Measurements from ENCODE around the gene CCDC120. TPM values are rescaled to one million over a fixed set of nuclear protein-coding genes. Genes with fewer than 3 reads are reported as not detected.

Gene CCDC120
- total and polyA plus RNA-seq, 2 donors from 2014 or later: 5.2 to 13.7 TPM

DNA sequence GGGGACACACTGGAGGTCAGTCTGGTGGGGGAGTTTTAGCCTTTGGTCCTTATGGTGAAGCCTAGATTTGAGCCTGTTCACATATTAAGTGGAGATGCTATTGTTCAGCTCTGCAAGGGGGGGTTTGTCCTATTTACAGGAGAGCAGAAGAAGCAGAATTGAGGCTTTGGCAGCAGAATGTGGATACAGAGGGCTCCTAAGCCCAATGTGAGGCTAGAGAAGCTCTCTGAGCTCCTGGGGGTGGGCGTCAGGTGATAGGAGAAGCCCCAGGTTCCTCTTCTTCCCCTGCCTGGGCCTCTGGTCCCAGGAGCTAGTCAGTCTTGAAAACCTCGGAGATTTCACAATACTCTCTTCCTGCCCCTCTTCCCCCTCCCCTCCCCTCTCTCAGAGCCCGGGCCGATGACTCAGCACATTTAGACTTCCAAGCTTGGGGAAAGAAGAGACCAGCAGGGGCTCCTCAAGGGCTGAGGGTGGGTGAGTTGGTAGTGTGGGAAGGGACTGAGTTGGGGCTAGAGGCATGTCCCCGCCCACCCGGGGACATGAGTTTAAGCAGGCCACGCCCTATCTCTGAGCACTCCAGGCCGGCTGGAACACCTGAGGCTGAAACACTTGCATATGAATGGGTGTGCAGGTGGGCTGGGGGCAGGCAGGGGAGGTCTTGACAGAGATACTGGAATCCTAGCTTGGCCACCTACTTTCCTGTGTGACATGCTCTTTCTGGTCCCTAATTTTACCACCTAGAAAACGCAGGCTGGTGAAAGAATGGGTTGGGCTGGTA is 19.0 kb upstream of the CCDC120 start:
- peak; percentile 35 for FAIRE-seq
- peak; percentile 68 to 92 (median 77) for DNase-seq
- Histone ChIP-seq H3K9me3 (ENCODE audit: control insufficient read depth in 2 of 3, insufficient read depth in 1 of 3, low read length in 3 of 3) (no peaks in the 10 kb centered on the region), H3K4me1 (ENCODE audit: control insufficient read depth in 2 of 3, insufficient read depth in 2 of 3, low read depth in 1 of 3, low read length in 3 of 3) (peaks cover 0 to 8% (median 0%) of the 10 kb centered on the region in 3 donors), H3K36me3 (ENCODE audit: control insufficient read depth in 2 of 3, insufficient read depth in 3 of 3, low read length in 3 of 3) (peaks cover 2 to 7% (median 5%) of the 10 kb centered on the region in 3 donors), H3K9ac (ENCODE audit: low read length in 3 of 3) (peak overlapping the region in 1 of 3 donors; percentile 34), H3K4me3 (ENCODE audit: low read length in 3 of 3) (peak overlapping the region in 2 of 3 donors; percentile 25 to 38), H3K27me3 (ENCODE audit: control insufficient read depth, insufficient read depth, low read length) (no peaks in the 10 kb centered on the region), H3K27ac (ENCODE audit: low read depth in 2 of 2, low read length in 2 of 2) (peak overlapping the region; percentile 74 to 86)
- intact Hi-C loops (cut with DNase I): no loop called here
- TF ChIP-seq, protein P1, sequence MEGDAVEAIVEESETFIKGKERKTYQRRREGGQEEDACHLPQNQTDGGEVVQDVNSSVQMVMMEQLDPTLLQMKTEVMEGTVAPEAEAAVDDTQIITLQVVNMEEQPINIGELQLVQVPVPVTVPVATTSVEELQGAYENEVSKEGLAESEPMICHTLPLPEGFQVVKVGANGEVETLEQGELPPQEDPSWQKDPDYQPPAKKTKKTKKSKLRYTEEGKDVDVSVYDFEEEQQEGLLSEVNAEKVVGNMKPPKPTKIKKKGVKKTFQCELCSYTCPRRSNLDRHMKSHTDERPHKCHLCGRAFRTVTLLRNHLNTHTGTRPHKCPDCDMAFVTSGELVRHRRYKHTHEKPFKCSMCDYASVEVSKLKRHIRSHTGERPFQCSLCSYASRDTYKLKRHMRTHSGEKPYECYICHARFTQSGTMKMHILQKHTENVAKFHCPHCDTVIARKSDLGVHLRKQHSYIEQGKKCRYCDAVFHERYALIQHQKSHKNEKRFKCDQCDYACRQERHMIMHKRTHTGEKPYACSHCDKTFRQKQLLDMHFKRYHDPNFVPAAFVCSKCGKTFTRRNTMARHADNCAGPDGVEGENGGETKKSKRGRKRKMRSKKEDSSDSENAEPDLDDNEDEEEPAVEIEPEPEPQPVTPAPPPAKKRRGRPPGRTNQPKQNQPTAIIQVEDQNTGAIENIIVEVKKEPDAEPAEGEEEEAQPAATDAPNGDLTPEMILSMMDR (IDR thresholded peaks at IDR 0.05; ENCODE audit: borderline replicate concordance, extremely low read depth, insufficient read depth): no peak

DNA sequence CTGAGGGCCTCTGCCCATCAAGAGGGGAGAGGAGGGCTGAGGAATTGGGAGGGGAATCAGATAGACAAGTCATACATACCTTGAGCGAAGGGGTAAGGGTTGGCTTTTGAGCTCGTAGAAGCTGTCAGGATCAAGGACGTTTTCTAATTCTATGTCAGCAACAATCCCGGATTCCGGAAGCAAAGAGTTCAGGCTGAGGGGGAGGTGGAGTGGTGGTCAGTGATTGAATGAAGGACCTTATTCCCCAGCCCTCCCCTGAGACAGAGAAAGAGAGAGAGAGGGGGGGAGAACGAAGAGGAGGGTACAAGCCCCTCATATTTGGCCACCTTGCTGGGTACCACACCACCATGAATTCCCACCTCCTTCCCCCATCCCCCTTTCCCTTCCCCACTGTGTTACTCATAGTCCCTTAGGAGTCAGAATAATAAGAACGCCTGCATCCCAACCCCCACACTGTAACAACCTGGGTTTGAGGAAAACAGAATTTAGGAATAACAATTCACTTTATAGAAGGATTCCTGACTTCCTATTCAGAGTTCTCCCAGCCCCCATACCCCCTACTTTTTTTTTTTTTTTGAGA is 18.3 kb upstream of the CCDC120 start:
- intact Hi-C loops (cut with DNase I): no loop called here
- TF ChIP-seq, protein P1 (IDR thresholded peaks at IDR 0.05; ENCODE audit: borderline replicate concordance, extremely low read depth, insufficient read depth): no peak
- H3K9me3 ChIP-seq (ENCODE audit: control insufficient read depth in 2 of 3, insufficient read depth in 1 of 3, low read length in 3 of 3): no peaks in the 10 kb centered on the region
- peaks cover 0 to 8% (median 0%) of the 10 kb centered on the region in 3 donors for H3K4me1 ChIP-seq (ENCODE audit: control insufficient read depth in 2 of 3, insufficient read depth in 2 of 3, low read depth in 1 of 3, low read length in 3 of 3)
- peaks cover 2 to 7% (median 5%) of the 10 kb centered on the region in 3 donors for H3K36me3 ChIP-seq (ENCODE audit: control insufficient read depth in 2 of 3, insufficient read depth in 3 of 3, low read length in 3 of 3)
- no peaks in the 10 kb centered on the region for H3K27me3 ChIP-seq (ENCODE audit: control insufficient read depth, insufficient read depth, low read length)
- H3K9ac ChIP-seq (ENCODE audit: low read length in 3 of 3): peak overlapping the region in 2 of 3 donors; percentile 16 to 19
- peak overlapping the region; percentile 74 to 84 for H3K27ac ChIP-seq (ENCODE audit: low read depth in 2 of 2, low read length in 2 of 2)
- H3K4me3 ChIP-seq (ENCODE audit: low read length in 3 of 3): peak overlapping the region in 2 of 3 donors; percentile 25 to 38
- DNase-seq (no peak), FAIRE-seq (no peak)

DNA sequence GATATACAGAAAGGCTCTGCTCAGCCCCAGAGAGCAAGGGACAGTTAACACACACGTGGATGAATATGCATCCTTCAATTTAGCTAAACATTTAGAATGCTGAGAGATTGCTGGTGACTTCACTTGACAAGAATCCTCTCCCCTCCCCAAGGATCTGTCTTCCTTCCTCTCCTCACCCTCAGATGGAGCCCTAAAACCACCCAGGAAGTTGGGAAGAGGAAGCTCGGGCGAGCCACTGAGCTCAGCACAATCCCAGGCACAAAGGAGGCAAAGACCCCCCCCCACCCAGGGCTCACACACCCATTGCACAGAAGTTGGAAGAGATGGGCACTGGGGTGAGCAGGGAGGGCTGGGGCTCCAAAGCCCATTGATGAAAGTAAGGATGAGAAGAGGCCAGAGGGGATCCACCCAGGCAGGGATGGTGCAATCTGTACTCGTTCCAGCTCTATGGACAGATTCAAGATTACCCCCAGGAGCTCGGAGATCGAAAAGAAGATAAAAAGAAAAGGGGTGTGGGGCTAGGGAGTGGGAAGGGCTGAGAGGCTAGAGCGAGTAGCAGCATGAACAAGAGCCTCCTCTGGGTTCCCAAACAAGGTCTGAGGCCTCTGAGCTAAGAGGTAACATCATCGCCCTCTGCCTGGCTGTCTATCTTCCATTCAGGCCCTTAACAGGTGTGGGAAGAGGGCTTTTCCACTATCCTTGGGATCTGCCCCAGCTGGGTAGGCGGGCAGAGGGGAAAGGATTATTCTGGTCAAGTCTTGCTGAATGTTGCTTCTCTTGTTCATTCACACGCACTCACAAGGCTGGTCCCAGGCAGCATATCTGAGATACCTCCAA is 16.8 kb upstream of the CCDC120 start:
- intact Hi-C loops (cut with DNase I): no loop called here
- FAIRE-seq: no peak

More for the DNA sequence above, 16.8 kb upstream of the CCDC120 start:
- Histone ChIP-seq H3K27ac (ENCODE audit: low read depth in 2 of 2, low read length in 2 of 2) (peak overlapping the region; percentile 94 to 97), H3K4me3 (ENCODE audit: low read length in 3 of 3) (peak overlapping the region; percentile 64 to 86 (median 81)), H3K36me3 (ENCODE audit: control insufficient read depth in 2 of 3, insufficient read depth in 3 of 3, low read length in 3 of 3) (peaks cover 2 to 7% (median 5%) of the 10 kb centered on the region in 3 donors), H3K4me1 (ENCODE audit: control insufficient read depth in 2 of 3, insufficient read depth in 2 of 3, low read depth in 1 of 3, low read length in 3 of 3) (peaks cover 0 to 8% (median 0%) of the 10 kb centered on the region in 3 donors), H3K9me3 (ENCODE audit: control insufficient read depth in 2 of 3, insufficient read depth in 1 of 3, low read length in 3 of 3) (no peaks in the 10 kb centered on the region), H3K9ac (ENCODE audit: low read length in 3 of 3) (peak overlapping the region; percentile 52 to 90 (median 89)), H3K27me3 (ENCODE audit: control insufficient read depth, insufficient read depth, low read length) (no peaks in the 10 kb centered on the region)
- DNase-seq: peak in 1 of 5 donors; percentile 39
- TF ChIP-seq, protein P1 (IDR thresholded peaks at IDR 0.05; ENCODE audit: borderline replicate concordance, extremely low read depth, insufficient read depth): no peak
